GM21367 (cell line): ENCODE results near the gene FIBP.

Source experiments
- ATAC-seq: cut with Tn5 transposase; IDR thresholded peaks from one replicate; pipeline ENCODE4 v1.9.1; 2021; ENCODE audit not compliant: unreplicated experiment

Gene FIBP

GRCh38 chr11:65871811-65872548, 16.3 kb downstream of the FIBP start:
- no peak for ATAC-seq

- ATAC-seq = no peak
These were observed 17.3 kb downstream of the FIBP start for GRCh38 chr11:65870706-65871681.

- ATAC-seq = no peak
These were observed 18.0 kb downstream of the FIBP start for GRCh38 chr11:65870307-65870658.

GRCh38 chr11:65869643-65870306, 18.5 kb downstream of the FIBP start:
- ATAC-seq = no peak

- ATAC-seq = no peak
These were observed 19.4 kb downstream of the FIBP start for GRCh38 chr11:65868907-65869306.

GRCh38 chr11:65868076-65868667, 20.1 kb downstream of the FIBP start:
- no peak for ATAC-seq

GRCh38 chr11:65867284-65868071, 20.8 kb downstream of the FIBP start:
- ATAC-seq = no peak

- no peak for ATAC-seq
These were observed 21.6 kb downstream of the FIBP start for GRCh38 chr11:65866509-65867283.

GRCh38 chr11:65865550-65866172, 22.6 kb downstream of the FIBP start:
- ATAC-seq = no peak

- ATAC-seq = no peak
These were observed 23.4 kb downstream of the FIBP start for GRCh38 chr11:65864706-65865471.

GRCh38 chr11:65863889-65864705, 24.2 kb downstream of the FIBP start:
- ATAC-seq = no peak

GRCh38 chr11:65862941-65863888, 25.1 kb downstream of the FIBP start:
- ATAC-seq = no peak

- ATAC-seq = no peak
These were observed 26.0 kb downstream of the FIBP start for GRCh38 chr11:65862191-65862735.

GRCh38 chr11:65861533-65862183, 26.6 kb downstream of the FIBP start:
- ATAC-seq = no peak

GRCh38 chr11:65861165-65861505, 27.1 kb downstream of the FIBP start:
- ATAC-seq = no peak
